K562 (cell line): ENCODE data around the gene ARHGAP26. TPM values are rescaled to one million over a fixed set of nuclear protein-coding genes. Genes with fewer than 3 reads are reported as not detected.

Experiments
- ARID3A ChIP-seq: IDR thresholded peaks from 2 replicates; pipeline ENCODE4 v1.6.1; 2012; ENCODE audit warnings: low read depth, low read length, improper control_type of control experiment, borderline replicate concordance
- BCL6 ChIP-seq: fragments of 250-450 bp; sonication (Bioruptor Pico); IDR thresholded peaks from 2 replicates; pipeline ENCODE4 v1.4.0; 2020
- CC2D1A ChIP-seq: fragments of 450-650 bp; IDR thresholded peaks from 2 replicates; pipeline ENCODE4 v1.6.1; 2017; ENCODE audit warnings: mild to moderate bottlenecking
- FOXA1 ChIP-seq: fragments of 450-650 bp; IDR thresholded peaks from 2 replicates; pipeline ENCODE4 v1.6.1; 2016; ENCODE audit warnings: mild to moderate bottlenecking, borderline replicate concordance
- HBP1 ChIP-seq: fragments of 450-650 bp; formaldehyde crosslinking; IDR thresholded peaks from 2 replicates; pipeline ENCODE4 v1.4.0; 2022; ENCODE audit warnings: missing genetic modification characterization
- HNRNPL ChIP-seq: fragments of 200-400 bp; formaldehyde crosslinking; IDR thresholded peaks from 2 replicates; pipeline ENCODE4 v1.6.1; 2017; ENCODE audit warnings: low read depth, mild to moderate bottlenecking, low read length
- NBN ChIP-seq: fragments of 450-650 bp; IDR thresholded peaks from 2 replicates; pipeline ENCODE4 v1.6.1; 2016; ENCODE audit warnings: low read depth, mild to moderate bottlenecking
- NFE2 ChIP-seq: IDR thresholded peaks from 2 replicates; pipeline ENCODE4 v1.6.1; 2014; ENCODE audit warnings: antibody characterized with exemption, low read depth
- RAD21 ChIP-seq, 2 experiments: fragments of 250-450 bp in 1 of 2; fragments of 450-650 bp in 1 of 2; sonication (Bioruptor Pico) in 1 of 2; formaldehyde crosslinking in 1 of 2; IDR thresholded peaks in 1 of 2; conservative IDR thresholded peaks in 1 of 2; 2 replicates each; pipeline versions ENCODE4 v1.4.0 to v1.8.0; 2020 to 2022; ENCODE audit warnings: mild to moderate bottlenecking in 2 of 2, moderate library complexity in 1 of 2
- RB1 ChIP-seq: fragments of 450-650 bp; IDR thresholded peaks from 2 replicates; pipeline ENCODE4 v1.6.1; 2017; ENCODE audit warnings: low read depth, mild to moderate bottlenecking
- RBBP5 ChIP-seq: fragments of 200-600 bp; sonication (generic); IDR thresholded peaks from 2 replicates; pipeline ENCODE4 v1.6.1; 2012; ENCODE audit warnings: borderline replicate concordance, mild to moderate bottlenecking, low read length, control low read depth, inconsistent platforms; ENCODE audit not compliant: insufficient read depth, poor library complexity, severe bottlenecking
- RFX1 ChIP-seq: fragments of 450-650 bp; IDR thresholded peaks from 2 replicates; pipeline ENCODE4 v1.6.1; 2016; ENCODE audit warnings: mild to moderate bottlenecking, moderate library complexity
- SRF ChIP-seq, 2 experiments: fragments of 250-450, 450-650 bp in 1 of 2; sonication (Bioruptor Pico) in 1 of 2; sonication (generic) in 1 of 2; formaldehyde crosslinking; IDR thresholded peaks; 2 replicates each; pipeline versions ENCODE4 v1.5.0 to v1.5.1; 2020 to 2022; ENCODE audit warnings: mild to moderate bottlenecking in 1 of 2, missing genetic modification reagents in 1 of 2
- TRIM24 ChIP-seq, 2 experiments: fragments of 450-650 bp; IDR thresholded peaks; 2 replicates each; pipeline ENCODE4 v1.6.1; 2016
- ZFP30 ChIP-seq: fragments of 250-450 bp; sonication (Bioruptor Pico); IDR thresholded peaks from 2 replicates; pipeline ENCODE4 v1.8.0; 2022; ENCODE audit warnings: moderate library complexity, mild to moderate bottlenecking, inconsistent platforms, borderline replicate concordance
- ZKSCAN3 ChIP-seq: fragments of 250-450 bp; sonication (Bioruptor Pico); IDR thresholded peaks from 2 replicates; pipeline ENCODE4 v1.4.0; 2020
- ZKSCAN8 ChIP-seq: fragments of 200-800 bp; sonication (Bioruptor generic); IDR thresholded peaks from 2 replicates; pipeline ENCODE4 v1.6.1; 2016; ENCODE audit warnings: missing genetic modification characterization, missing compliant biosample characterization
- polyA plus RNA-seq, 8 experiments: library from polyadenylated mRNA; depleted of rRNA in 4 of 8; stranded (reverse) in 5 of 8; unstranded in 3 of 8; fragments of >200 nt; fragmentation: Nextera tagmentation in 2 of 8; fragmentation: Illumina TruSeq in 1 of 8; extraction: Ambion mirVana in 2 of 8; extraction: Trizol in 1 of 8; gene quantifications; 2 replicates each; pipeline versions ENCODE4 v1.2.1 to v1.2.3, GENCODE V29; 2011 to 2014; ENCODE audit warnings: inconsistent platforms in 1 of 8, missing spikeins in 1 of 8
- total RNA-seq, 7 experiments: library from RNA; depleted of rRNA in 6 of 7; stranded (reverse); fragments of >200 nt in 6 of 7; fragmentation: Illumina TruSeq in 2 of 7; extraction: Trizol in 2 of 7; gene quantifications; 2 replicates each; pipeline versions ENCODE4 v1.2.1 to v1.2.3, GENCODE V29; 2011 to 2021; ENCODE audit warnings: low replicate concordance in 1 of 7
- TF ChIP-seq, protein P1 (sequence below): conservative IDR thresholded peaks from 2 replicates; pipeline ENCODE4 v1.6.1; 2011; ENCODE audit warnings: low read depth, mild to moderate bottlenecking, low read length; ENCODE audit not compliant: control insufficient read depth

The ARHGAP26 gene
- total and polyA plus RNA-seq, 9 of the 15 experiments (the other 6 are each of a cell fraction or from before 2014, with no cell fraction given) = 0.13 to 1.1 (median 0.55) TPM

- TF ChIP-seq HBP1 = no peak
- TF ChIP-seq ARID3A = no peak
- no peak for TF ChIP-seq NBN
- no peak for TF ChIP-seq FOXA1
- TF ChIP-seq TRIM24 (IDR thresholded peaks at IDR 0.05) = no peak
- no peak for TF ChIP-seq NFE2
- TF ChIP-seq ZKSCAN3 (CRISPR knock-in tag) = no peak
- no peak for TF ChIP-seq ZFP30 (CRISPR knock-in tag)
- no peak for TF ChIP-seq RFX1
- peak; percentile 33; the same call in 1 of the 2 replicates for TF ChIP-seq CC2D1A
- no peak for TF ChIP-seq RBBP5
- no peak for TF ChIP-seq ZKSCAN8 (CRISPR knock-in tag)
- no peak for TF ChIP-seq HNRNPL
- peak; percentile 30; the same call in 1 of the 2 replicates for TF ChIP-seq RB1
- TF ChIP-seq BCL6 (CRISPR knock-in tag) = no peak
- no peak for TF ChIP-seq SRF (CRISPR knock-in tag; IDR thresholded peaks at IDR 0.05)
- TF ChIP-seq, protein P1, sequence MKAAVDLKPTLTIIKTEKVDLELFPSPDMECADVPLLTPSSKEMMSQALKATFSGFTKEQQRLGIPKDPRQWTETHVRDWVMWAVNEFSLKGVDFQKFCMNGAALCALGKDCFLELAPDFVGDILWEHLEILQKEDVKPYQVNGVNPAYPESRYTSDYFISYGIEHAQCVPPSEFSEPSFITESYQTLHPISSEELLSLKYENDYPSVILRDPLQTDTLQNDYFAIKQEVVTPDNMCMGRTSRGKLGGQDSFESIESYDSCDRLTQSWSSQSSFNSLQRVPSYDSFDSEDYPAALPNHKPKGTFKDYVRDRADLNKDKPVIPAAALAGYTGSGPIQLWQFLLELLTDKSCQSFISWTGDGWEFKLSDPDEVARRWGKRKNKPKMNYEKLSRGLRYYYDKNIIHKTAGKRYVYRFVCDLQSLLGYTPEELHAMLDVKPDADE = no peak
- TF ChIP-seq RAD21 (CRISPR knock-in tag; conservative IDR thresholded peaks at IDR 0.05 in 1 of 2, IDR thresholded peaks at IDR 0.05 in 1 of 2) = peak; percentile 79 to 95
These were observed 244.0 kb downstream of the ARHGAP26 start (continued) for GRCh38 chr5:143014017-143014651.
